DMS114 treated with DMSO at 0.1 percent for 48 hours (cell line): ENCODE data around the gene MYLK.

ENCODE experiments used
- DNase-seq: peaks from one replicate; lab custom pipeline; 2025; ENCODE audit not compliant: unreplicated experiment; lab: John Stamatoyannopoulos, UW

The MYLK gene

DNA sequence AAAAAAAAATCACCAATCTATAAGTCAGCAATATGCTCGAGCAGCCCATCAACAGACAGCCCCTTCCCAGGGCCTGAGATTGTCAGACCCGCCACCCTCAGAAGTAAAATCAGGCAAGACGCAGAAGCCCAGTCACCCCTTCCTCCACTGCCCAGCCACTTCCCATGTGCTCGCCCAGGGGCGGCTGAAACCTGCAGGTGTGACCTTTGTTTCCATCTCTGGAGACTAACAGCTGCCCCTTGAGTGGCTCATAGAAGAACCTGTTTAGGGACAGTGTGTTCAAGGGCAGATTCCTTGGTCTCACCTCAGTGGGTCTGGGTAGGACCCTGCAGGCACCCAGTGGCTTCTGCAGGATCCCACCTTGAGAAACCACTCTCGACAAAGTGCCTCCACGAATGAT lies 105.6 kb downstream of the MYLK start:
- DNase-seq: no peak

DNA sequence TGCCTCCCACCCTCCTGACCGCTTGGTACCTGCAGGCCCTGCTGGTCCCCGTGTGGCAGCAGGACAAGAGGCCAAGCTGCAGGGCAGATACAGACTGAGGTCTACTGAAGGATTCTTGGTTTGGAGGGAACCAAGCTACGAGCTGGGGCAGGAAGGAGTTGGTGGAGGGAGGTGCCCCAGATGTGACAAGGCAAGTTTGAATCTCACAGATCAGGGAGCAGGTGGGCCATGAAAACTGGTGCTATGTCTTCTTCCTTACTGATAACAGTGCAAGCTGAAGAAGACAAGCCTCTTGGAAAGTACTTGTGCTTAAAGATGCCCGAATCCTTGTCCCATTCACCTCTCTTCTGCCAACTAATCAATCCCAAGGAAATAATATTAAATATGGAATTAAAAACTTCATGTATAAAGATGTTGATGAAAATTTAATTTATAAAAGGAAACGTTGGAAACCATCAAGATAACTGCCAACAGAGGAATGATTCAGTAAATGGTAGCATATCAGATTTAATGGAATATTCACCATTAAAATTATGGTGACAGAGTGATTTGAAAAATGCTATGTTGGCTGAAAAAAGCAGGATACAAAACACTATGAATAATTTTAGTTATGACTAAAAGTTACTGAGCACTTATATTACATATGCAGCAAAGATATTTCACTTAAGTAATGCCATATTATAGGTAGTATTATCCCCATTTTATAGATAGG lies 107.9 kb downstream of the MYLK start:
- no peak for DNase-seq

DNA sequence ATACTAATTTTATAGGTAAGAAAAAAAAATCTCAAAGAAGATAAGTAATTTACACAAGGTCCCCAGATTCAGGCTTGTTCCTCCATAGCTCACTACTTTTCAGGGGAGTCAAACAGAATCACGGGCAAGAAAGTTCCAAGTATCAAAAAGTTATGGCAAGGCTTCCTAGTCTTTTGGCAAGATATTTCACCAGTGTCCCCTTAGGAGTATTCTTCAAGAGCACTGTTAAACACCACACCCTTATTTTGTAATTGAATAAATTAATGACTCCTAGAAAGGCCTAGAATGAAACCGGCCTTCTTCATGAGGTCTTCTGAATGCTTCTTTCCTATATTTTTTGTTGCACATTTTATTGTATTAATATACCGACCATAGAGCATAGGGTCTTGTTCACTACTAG lies 109.7 kb downstream of the MYLK start:
- no peak for DNase-seq

GRCh38 chr3:123773681-123774431 lies 110.3 kb downstream of the MYLK start:
- DNase-seq: no peak

DNA sequence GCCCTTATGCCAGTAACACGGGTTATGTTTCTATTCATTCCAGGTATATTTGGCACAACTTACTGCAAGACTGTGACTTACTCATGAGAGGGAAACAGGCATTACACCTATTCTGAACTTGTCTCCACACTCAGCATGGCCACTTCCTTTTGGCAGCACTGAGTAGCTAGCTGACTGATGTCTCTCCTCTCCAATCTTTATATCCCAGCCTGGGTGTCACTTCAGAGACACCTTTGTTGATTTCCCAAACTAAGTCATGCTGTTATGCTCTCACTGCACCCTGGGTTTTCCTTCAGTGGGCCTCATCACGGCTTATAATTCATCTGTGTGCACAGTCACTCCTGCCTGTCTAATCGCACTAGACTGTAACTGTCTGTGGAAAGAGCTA lies 114.8 kb downstream of the MYLK start:
- DNase-seq: no peak

DNA sequence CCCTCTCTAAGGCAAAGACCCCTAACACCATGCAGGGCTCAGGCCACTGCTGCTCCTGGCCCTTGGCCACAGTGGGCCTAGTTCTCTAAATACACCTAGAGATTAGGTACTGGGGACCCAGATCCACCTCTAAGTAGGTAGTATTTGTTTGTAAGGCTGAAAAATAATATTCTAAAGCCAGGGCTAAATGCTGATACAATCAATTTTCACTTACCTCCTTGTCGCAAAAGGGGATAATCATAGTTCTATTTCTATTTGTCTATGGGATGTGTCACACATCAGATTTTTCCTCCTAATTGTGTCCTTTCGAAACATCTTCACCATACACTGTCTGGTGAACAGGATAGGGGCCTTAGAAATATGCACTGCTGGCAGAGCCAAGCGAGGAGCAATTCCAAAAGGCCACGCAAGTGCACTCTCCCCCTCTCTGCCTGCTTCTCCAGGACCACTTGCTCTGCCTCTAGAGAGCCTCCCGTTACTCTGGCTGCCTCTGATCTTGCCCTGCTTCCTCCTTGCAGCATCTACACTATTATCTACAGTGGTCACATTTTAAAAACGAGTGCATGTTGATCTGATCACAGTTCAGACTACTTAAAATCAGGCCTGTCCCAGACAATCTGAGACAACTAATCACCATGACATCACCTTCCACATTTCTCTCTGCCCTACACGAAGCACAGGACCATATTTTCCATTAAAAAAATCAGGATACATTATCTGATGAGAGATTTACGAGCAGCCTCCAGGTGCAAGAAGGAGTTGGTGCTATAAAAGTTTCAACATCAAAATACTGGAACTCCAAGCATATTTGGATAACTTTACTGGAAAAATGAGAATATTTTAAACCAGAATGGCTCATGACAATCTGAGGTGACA lies 115.4 kb downstream of the MYLK start:
- DNase-seq: no peak

- DNase-seq: no peak
Observed at GRCh38 chr3:123767564-123768292, 116.4 kb downstream of the MYLK start.

GRCh38 chr3:123767009-123767372 lies 117.1 kb downstream of the MYLK start:
- no peak for DNase-seq

DNA sequence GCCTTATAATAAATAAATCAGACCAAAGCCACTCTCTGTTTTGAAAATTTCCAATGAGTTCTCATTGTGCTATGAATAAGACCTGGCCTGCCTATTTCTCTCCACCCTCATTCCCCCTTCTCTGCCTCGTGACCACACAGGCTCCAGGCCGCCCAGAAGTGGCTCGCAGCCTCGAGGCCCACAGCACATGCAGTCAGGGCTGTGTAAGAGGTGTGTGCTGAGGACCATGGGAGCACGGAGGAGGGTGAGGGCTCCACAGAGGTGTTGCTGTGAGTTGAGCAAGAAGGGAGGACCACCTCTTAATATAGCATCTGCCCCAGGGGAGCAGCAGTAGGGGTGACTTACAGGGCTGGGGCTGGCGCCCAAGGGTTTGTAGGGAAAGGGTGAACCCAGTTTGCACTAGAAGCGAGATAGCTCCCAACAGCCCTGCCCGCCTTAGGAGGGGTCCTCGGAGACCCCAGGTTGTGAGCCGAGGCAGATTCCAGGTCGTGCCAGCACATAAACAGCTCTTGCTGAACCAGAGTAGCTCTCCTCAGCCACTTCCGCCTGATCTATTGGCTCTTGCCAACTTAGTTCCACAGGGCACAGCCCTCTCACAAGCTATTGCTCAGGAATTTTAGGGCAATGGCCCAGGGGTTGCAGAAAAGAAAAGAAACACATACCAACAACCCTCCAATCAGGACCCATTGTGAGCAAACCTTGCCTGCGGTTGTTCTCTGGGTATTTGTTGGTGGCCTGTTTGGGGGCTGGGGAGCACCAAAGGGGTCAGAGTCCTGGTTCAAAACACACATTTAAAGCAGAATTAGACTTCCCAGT lies 117.7 kb downstream of the MYLK start:
- DNase-seq: no peak

- no peak for DNase-seq
Observed at GRCh38 chr3:123765475-123766128, 118.5 kb downstream of the MYLK start.

- no peak for DNase-seq
Observed at GRCh38 chr3:123764647-123765046, 119.5 kb downstream of the MYLK start.

DNA sequence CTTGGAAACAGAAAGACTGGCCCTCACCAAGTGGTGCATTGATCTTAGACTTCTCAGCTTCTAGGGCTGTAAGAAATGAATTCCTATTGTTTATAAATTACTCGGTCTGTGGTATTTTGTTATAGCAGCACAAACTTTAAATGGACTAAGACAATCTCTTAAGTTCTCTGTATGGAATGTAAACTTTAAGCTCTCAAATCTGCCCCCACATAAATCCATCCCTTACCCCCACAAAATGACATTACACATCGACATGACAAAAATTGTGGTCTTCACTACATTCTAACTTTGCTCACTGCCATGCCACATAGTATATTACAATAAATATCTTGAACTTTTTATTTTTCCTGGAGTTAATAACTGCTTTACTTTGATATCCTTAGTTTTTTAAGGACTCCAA lies 121.3 kb downstream of the MYLK start:
- DNase-seq: no peak

DNA sequence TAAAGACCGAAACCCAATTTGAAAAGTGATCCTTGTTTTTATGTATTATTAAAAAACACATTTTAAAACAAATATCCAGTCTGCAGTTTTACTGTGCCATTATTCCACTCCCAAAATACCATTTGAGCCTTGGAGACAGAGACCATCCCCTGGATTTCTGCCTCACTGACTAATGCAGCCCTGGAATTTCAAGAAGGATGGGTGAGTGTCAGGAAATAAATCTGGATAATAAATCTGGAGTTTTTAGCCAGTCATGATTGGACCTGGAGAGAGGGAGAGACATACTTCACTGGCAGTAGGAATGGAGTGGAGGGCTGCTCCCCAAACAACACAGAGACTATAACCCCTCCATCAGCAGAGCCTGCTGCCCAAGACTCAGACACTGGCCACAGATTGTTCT lies 123.3 kb downstream of the MYLK start:
- DNase-seq: no peak

DNA sequence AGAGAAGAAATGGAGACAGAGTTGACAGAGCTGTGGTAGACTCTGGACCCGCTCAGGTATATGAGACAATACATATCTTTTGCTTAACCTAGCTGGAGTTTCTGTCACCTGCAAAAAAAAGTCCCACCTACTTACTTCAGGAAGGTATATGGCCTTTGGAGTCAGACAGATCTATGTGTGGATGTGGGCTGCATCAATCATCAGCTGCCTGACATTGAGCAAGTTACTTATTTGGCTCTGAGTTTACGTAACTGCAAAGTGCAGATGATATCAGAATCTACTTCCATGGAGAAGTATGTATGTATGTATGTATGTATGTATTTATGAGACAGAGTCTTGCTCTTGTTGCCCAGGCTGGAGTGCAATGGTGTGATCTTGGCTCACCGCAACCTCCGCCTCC lies 124.3 kb downstream of the MYLK start:
- no peak for DNase-seq

- DNase-seq: no peak
Observed at GRCh38 chr3:123759311-123759710, 124.8 kb downstream of the MYLK start.

- no peak for DNase-seq
Observed at GRCh38 chr3:123758081-123758564, 126.0 kb downstream of the MYLK start.

GRCh38 chr3:123757281-123757940 lies 126.7 kb downstream of the MYLK start:
- DNase-seq: no peak

DNA sequence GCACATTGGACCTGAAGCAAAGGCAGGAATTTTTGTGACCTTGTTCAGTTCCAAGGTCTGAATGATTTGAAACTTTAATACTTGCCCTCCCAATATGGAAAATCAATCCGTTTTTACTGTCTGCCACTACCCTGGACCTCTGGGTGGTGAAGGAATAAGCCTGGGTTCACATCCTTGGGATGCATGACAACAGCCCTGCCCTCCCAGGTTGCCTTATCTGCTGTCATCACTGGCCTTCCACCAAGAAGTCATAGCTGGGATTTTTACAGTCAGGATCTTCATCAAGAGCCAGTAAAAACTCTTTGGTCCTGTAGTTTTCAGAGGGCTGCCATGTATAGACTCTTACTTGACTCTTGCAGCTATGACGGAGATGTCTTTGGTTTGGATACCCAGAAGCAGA lies 128.6 kb downstream of the MYLK start:
- DNase-seq: no peak

DNA sequence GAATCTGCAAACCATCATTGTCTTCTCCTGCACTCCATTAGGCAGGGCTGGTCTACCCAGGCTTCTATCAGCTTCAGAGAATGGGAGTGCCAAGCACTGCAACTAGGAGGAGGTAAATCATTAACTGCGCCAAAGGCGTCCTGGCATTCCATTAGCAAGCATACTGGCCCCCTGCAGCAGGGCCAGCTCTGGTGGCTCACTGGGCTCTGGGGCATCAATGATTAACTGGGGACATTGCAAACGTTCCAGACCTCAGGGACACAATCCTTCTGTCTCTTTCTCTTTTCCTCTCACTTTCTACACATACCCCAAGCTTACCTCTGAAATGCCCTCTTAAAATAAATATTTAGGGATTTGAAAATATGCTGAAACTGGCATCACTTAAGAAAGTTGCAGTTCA lies 129.0 kb downstream of the MYLK start:
- no peak for DNase-seq
